ENCODE results near the gene NOX3.

NOX3 gene

DNA sequence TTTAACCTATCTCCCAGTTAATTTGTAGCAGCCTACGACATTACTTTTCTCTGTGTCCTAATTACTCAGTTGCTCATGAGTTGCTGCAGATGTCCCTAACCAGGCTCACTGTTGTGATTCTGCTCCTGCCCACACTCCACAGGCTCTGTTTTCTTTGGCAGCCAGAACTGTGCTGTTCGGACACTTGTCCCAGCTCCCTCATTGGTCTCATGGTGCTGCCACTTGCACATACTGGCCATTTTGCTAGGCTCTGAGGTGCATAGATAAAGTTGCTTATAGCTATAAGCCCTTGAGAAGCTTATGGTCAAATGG lies 55.0 kb downstream of the NOX3 start:
- TF ChIP-seq, protein P1, sequence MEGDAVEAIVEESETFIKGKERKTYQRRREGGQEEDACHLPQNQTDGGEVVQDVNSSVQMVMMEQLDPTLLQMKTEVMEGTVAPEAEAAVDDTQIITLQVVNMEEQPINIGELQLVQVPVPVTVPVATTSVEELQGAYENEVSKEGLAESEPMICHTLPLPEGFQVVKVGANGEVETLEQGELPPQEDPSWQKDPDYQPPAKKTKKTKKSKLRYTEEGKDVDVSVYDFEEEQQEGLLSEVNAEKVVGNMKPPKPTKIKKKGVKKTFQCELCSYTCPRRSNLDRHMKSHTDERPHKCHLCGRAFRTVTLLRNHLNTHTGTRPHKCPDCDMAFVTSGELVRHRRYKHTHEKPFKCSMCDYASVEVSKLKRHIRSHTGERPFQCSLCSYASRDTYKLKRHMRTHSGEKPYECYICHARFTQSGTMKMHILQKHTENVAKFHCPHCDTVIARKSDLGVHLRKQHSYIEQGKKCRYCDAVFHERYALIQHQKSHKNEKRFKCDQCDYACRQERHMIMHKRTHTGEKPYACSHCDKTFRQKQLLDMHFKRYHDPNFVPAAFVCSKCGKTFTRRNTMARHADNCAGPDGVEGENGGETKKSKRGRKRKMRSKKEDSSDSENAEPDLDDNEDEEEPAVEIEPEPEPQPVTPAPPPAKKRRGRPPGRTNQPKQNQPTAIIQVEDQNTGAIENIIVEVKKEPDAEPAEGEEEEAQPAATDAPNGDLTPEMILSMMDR (IDR thresholded peaks at IDR 0.05): no peak

DNA sequence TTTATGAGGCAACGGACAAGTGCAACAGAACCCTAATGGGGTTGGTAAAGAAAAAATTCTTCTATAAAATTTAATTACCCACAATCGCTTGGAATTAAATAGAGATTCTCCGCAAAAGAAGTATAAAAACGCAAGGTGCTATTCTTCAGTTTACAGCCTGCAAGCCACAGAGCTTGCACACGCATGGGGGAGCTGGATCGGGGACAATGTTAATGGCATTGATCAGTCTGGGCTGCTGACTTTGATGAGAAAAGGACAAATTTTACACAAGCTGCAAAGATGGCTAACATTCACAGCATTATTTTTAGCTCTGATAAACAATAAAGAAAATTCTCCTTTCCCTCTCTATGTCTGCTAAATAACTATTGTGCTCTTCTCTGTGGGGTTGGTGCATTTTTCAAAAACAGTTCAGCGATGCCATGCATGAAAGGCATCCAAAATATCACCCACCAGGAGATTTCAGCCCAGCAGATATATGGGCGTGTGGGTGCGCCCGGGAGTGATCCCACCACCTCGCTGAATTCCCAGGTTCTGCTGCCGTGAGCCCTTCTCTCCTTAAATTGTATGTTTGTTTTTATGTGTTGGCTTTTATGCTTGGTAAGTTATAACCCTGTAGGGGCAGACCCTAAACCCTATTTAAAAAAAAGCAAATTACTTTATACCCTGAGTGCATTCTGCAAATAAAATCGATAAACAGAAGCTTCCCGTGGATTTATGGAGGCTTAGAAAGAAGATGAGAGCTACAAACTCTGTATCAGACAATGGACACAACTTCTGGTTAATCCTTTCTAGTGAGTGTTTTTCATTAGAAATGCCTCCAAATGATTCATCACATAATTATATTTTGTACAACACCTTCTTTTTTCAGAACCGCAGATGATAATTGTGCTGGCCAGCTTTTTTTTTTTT lies 55.6 kb downstream of the NOX3 start:
- TF ChIP-seq, protein P1 (IDR thresholded peaks at IDR 0.05): no peak

DNA sequence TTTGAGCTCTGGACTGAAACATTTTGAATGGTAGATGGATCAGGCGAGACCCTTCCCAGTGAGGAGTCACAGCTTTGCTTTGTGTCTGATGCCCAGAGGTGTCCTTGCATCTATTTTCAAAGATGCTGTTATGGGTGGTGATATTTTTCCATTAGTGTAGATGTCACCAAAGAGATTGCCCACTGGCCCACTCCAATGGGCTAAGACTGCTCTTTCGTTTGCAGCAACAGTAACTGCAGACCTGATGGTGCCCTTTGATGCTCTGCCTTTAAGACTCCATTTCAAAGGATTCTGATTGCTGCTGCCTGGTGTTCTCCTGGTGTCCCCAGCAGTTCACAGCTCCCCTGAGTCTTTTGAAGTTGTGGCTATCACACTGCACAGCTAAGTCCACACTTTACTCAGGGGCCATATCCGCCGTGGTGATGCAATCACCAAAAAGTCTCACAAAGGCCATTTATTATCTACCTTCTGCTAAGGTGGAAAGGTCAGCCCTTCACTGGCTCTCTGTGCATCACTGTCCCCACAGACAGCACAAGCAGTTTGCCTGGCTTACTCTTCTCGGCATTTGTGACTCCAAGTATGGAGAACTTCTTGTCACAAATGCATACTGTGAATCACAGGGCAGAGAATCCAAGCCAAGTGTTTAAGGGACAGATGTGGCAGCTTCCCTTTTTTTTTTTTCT lies 56.4 kb downstream of the NOX3 start:
- TF ChIP-seq, protein P1 (IDR thresholded peaks at IDR 0.05): no peak

DNA sequence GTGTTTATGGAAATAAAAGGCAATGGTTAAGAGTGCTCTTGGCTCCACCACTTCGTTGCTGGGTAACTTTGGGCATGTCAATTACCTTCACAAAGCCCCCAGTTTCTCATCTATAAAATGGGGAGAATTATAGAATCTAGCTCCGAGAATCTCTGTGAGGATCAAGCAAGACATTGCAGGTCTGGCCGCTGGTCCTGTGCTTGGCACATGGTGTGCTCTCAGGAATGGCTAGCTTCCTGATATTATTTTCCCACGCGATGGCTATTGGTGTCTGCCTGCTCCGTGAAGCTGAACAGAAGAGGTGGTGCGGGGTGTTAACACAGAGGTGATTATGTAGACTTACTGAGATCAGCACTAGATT lies 57.0 kb downstream of the NOX3 start:
- TF ChIP-seq, protein P1 (IDR thresholded peaks at IDR 0.05): no peak

DNA sequence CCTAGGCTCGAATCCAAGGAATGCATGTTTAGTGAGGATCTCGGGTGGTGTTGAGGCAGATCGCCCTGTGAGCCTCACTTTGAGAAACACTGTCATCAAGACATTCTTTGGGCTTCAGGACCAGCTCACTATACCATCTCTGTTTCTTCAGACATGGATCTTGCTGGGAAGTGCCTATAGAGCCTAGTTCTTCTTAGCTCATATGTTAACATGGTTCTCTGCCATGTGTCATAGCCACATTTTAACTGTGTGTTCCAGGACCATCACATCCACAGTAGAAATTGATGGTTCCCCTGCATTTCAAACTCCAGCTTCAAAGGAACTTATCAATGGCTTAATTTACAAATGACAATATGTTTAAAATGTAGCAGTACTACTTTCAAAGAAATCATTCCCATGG lies 57.4 kb downstream of the NOX3 start:
- TF ChIP-seq, protein P1 (IDR thresholded peaks at IDR 0.05): no peak

DNA sequence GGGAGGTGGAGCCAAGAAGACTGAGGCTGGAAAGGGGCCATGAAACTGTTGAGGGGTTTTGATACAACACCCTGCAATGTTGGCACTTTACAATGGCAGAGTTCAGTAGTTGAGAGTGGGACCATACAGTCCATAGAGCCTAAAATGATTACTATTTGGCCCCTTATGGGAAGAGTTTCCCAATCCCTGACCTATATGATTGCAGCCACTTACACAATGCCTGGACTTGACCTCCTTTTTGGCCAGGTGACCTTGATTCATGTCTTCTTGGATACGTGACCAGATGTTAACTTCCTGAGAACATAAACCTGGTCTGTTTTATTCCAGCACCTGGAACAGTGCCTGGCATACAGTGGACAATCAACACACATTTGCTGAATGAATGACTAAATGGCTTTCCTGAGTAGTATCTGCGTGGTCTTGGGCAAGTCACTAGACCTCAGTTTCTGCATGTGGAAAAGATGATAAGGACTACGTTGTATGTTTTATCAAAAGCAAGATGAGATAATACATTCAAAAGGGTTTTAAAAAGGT lies 58.4 kb downstream of the NOX3 start:
- TF ChIP-seq, protein P1 (IDR thresholded peaks at IDR 0.05): no peak

DNA sequence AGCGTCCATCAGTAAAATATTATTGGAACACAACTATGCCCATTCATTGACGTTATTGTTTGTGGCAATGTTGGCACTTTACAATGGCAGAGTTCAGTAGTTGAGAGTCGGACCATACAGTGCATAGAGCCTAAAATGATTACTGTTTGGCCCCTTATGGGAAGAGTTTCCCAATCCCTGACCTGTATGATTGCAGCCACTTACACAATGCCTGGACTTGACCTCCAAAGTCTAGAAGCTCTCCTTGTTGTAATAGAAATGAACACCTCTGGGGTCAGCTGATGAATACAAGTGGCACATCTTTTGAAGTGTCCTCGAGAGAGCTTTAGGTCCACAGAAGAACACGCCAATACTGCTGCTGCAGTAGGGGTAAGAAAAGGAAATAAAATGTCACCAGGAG lies 59.0 kb downstream of the NOX3 start:
- TF ChIP-seq, protein P1 (IDR thresholded peaks at IDR 0.05): no peak

Data from LNCAP (cell line).